Neural cell (in vitro differentiated cells): ENCODE results near the gene TRIM56. TPM values are rescaled to one million over a fixed set of nuclear protein-coding genes. Genes with fewer than 3 reads are reported as not detected.

Source experiments
- H2AFZ ChIP-seq: fragments of 200-600, 300-800 bp; sonication (generic), shearing (Covaris generic); 2 replicates; pipeline ENCODE4 v1.6.0; 2014; ENCODE audit warnings: low read depth, mild to moderate bottlenecking, antibody characterized with exemption, low read length, moderate library complexity
- H3F3A ChIP-seq: fragments of 200-600 bp; shearing (Covaris generic); 2 replicates; pipeline ENCODE4 v1.6.1; 2016; ENCODE audit warnings: mild to moderate bottlenecking, moderate library complexity, mixed read lengths, antibody characterized with exemption, low read length; ENCODE audit not compliant: insufficient read depth, poor library complexity, severe bottlenecking
- H3K27ac ChIP-seq: fragments of 200-600, 300-800 bp; sonication (generic), shearing (Covaris generic); 2 replicates; pipeline ENCODE4 v1.5.1; 2014; ENCODE audit warnings: mild to moderate bottlenecking, low read length, moderate library complexity
- H3K27me3 ChIP-seq: fragments of 300-800, 200-600 bp; sonication (generic), shearing (Covaris generic); 2 replicates; pipeline ENCODE4 v1.6.0; 2014; ENCODE audit warnings: mild to moderate bottlenecking, low read depth, low read length, moderate library complexity; ENCODE audit not compliant: insufficient read depth
- H3K36me3 ChIP-seq: fragments of 300-800, 200-600 bp; sonication (generic), shearing (Covaris generic); 2 replicates; pipeline ENCODE4 v1.5.1; 2014; ENCODE audit warnings: mild to moderate bottlenecking, antibody characterized with exemption, low read length, moderate library complexity; ENCODE audit not compliant: insufficient read depth
- H3K4me2 ChIP-seq: fragments of 300-800, 200-600 bp; sonication (generic), shearing (Covaris generic); 2 replicates; pipeline ENCODE4 v1.6.0; 2014; ENCODE audit warnings: mild to moderate bottlenecking, low read length
- H3K4me3 ChIP-seq: fragments of 300-800, 200-600 bp; sonication (generic), shearing (Covaris generic); 2 replicates; pipeline ENCODE4 v1.5.1; 2014; ENCODE audit warnings: mild to moderate bottlenecking, low read length, moderate library complexity
- H3K79me2 ChIP-seq: fragments of 200-600 bp; shearing (Covaris generic); replicated peaks from 2 replicates; pipeline ENCODE4 v1.6.0; 2014; ENCODE audit warnings: mild to moderate bottlenecking, low read length, moderate library complexity; ENCODE audit not compliant: insufficient read depth
- H3K9ac ChIP-seq: fragments of 300-800, 200-600 bp; sonication (generic), shearing (Covaris generic); 2 replicates; pipeline ENCODE4 v1.6.1; 2016; ENCODE audit warnings: mild to moderate bottlenecking, low read length, mixed read lengths
- H3K9me2 ChIP-seq: fragments of 200-600 bp; shearing (Covaris generic); 2 replicates; pipeline ENCODE4 v1.6.1; 2016; ENCODE audit warnings: mild to moderate bottlenecking, low read length, mixed read lengths; ENCODE audit not compliant: insufficient read depth
- H3K9me3 ChIP-seq: fragments of 200-600, 300-800 bp; sonication (generic), shearing (Covaris generic); 2 replicates; pipeline ENCODE4 v1.6.1; 2016; ENCODE audit warnings: mild to moderate bottlenecking, mixed run types, low read length, moderate library complexity, mixed read lengths
- H4K20me1 ChIP-seq: fragments of 200-600 bp; shearing (Covaris generic); 2 replicates; pipeline ENCODE4 v1.6.1; 2016; ENCODE audit warnings: mild to moderate bottlenecking, mixed run types; ENCODE audit not compliant: insufficient read depth
- CTCF ChIP-seq: fragments of 450-650 bp; IDR thresholded peaks from 2 replicates; pipeline ENCODE4 v1.5.1; 2014; ENCODE audit warnings: antibody characterized with exemption, mild to moderate bottlenecking, moderate library complexity; ENCODE audit not compliant: poor library complexity, severe bottlenecking
- EP300 ChIP-seq: fragments of 450-650 bp; conservative IDR thresholded peaks from 2 replicates; pipeline ENCODE4 v1.6.1; 2014; ENCODE audit warnings: antibody characterized with exemption, mild to moderate bottlenecking, moderate library complexity; ENCODE audit not compliant: poor library complexity, severe bottlenecking
- EZH2 ChIP-seq: fragments of 200-600, 300-800 bp; shearing (Covaris generic), sonication (generic); IDR thresholded peaks from 2 replicates; pipeline ENCODE4 v1.6.1; 2014; ENCODE audit warnings: antibody characterized with exemption, low read length, borderline replicate concordance, mild to moderate bottlenecking; ENCODE audit not compliant: insufficient read depth, poor library complexity, severe bottlenecking
- MXI1 ChIP-seq: fragments of 450-650 bp; conservative IDR thresholded peaks from 2 replicates; pipeline ENCODE4 v1.6.1; 2014; ENCODE audit warnings: antibody characterized with exemption, mild to moderate bottlenecking; ENCODE audit not compliant: poor library complexity, severe bottlenecking
- POLR2AphosphoS5 ChIP-seq: IDR thresholded peaks from 2 replicates; pipeline ENCODE4 v1.6.1; 2012
- RAD21 ChIP-seq: fragments of 450-650 bp; conservative IDR thresholded peaks from 2 replicates; pipeline ENCODE4 v1.6.1; 2014; ENCODE audit warnings: antibody characterized with exemption, mild to moderate bottlenecking, moderate library complexity
- REST ChIP-seq: IDR thresholded peaks from 2 replicates; pipeline ENCODE4 v1.6.1; 2012; ENCODE audit warnings: borderline replicate concordance
- SMC3 ChIP-seq: fragments of 450-650 bp; conservative IDR thresholded peaks from 2 replicates; pipeline ENCODE4 v1.6.1; 2014; ENCODE audit warnings: antibody characterized with exemption, mild to moderate bottlenecking, moderate library complexity; ENCODE audit not compliant: poor library complexity
- TAF1 ChIP-seq: IDR thresholded peaks from 2 replicates; pipeline ENCODE4 v1.6.1; 2012; ENCODE audit warnings: low read depth
- polyA plus RNA-seq: library from polyadenylated mRNA; depleted of rRNA; stranded (reverse); fragments of >200 nt; gene quantifications from 2 replicates; pipeline ENCODE4 v1.2.3, GENCODE V29; 2014

The TRIM56 gene
- polyA plus RNA-seq, 1 donor from 2014 or later: 0.01 TPM

DNA sequence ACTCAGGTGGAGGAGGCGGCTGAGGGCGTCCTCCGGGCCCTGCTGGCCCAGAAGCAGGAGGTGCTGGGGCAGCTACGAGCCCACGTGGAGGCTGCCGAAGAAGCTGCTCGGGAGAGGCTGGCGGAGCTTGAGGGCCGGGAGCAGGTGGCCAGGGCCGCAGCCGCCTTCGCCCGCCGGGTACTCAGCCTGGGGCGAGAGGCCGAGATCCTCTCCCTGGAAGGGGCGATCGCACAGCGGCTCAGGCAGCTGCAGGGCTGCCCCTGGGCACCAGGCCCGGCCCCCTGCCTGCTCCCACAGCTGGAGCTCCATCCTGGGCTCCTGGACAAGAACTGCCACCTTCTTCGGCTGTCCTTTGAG, 2.8 kb downstream of the TRIM56 start:
- H3K4me3 ChIP-seq: no peak overlapping the region
- no peak overlapping the region for H2AFZ ChIP-seq
- no peaks in the 10 kb centered on the region for H3K27me3 ChIP-seq
- no peaks in the 10 kb centered on the region for H4K20me1 ChIP-seq
- no peak overlapping the region for H3K27ac ChIP-seq
- no peaks in the 10 kb centered on the region for H3K9me2 ChIP-seq
- no peaks in the 10 kb centered on the region for H3K36me3 ChIP-seq
- H3K9ac ChIP-seq: no peak overlapping the region
- H3K4me2 ChIP-seq: no peak overlapping the region
- no peak for TF ChIP-seq REST
- no peak for TF ChIP-seq TAF1
- TF ChIP-seq RAD21: no peak
- no peak for TF ChIP-seq EP300
- no peak for TF ChIP-seq CTCF
- TF ChIP-seq MXI1: no peak
- TF ChIP-seq EZH2: no peak
- TF ChIP-seq SMC3: no peak
- no peak for TF ChIP-seq POLR2AphosphoS5
- H3K79me2 ChIP-seq: no peaks in the 10 kb centered on the region
- H3K9me3 ChIP-seq: no peaks in the 10 kb centered on the region
- H3F3A ChIP-seq: no peaks in the 10 kb centered on the region

DNA sequence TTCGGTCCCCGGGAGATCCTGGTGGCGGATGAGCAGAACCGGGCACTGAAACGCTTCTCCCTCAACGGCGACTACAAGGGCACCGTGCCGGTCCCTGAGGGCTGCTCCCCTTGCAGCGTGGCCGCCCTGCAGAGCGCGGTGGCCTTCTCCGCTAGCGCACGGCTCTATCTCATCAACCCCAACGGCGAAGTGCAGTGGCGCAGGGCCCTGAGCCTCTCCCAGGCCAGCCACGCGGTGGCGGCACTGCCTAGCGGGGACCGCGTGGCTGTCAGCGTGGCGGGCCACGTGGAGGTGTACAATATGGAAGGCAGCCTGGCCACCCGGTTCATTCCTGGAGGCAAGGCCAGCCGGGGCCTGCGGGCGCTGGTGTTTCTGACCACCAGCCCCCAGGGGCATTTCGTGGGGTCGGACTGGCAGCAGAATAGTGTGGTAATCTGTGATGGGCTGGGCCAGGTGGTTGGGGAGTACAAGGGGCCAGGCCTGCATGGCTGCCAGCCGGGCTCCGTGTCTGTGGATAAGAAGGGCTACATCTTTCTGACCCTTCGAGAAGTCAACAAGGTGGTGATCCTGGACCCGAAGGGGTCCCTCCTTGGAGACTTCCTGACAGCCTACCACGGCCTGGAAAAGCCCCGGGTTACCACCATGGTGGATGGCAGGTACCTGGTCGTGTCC, 3.7 kb downstream of the TRIM56 start:
- Histone ChIP-seq H3K27me3 (no peaks in the 10 kb centered on the region), H3K36me3 (no peaks in the 10 kb centered on the region), H3K9ac (no peak overlapping the region), H3K4me2 (no peak overlapping the region), H3K4me3 (no peak overlapping the region), H3F3A (no peaks in the 10 kb centered on the region), H2AFZ (no peak overlapping the region), H4K20me1 (no peaks in the 10 kb centered on the region), H3K79me2 (no peaks in the 10 kb centered on the region), H3K9me3 (no peaks in the 10 kb centered on the region), H3K9me2 (no peaks in the 10 kb centered on the region), H3K27ac (no peak overlapping the region)
- TF ChIP-seq SMC3 (no peak), TAF1 (no peak), EP300 (no peak), RAD21 (no peak), CTCF (no peak)
